Keratinocyte (primary cell): ENCODE results near the gene SLAMF1.

Experiments used
- CTCF ChIP-seq, 3 experiments: IDR thresholded peaks in 1 of 3; conservative IDR thresholded peaks in 1 of 3; optimal IDR thresholded peaks in 1 of 3; 2 replicates in 2 of 3; 3 replicates in 1 of 3; pipeline versions ENCODE3 to v1.5.1; 2011; ENCODE audit warnings: low read length in 3 of 3, mild to moderate bottlenecking in 3 of 3, moderate library complexity in 2 of 3, control low read depth in 1 of 3, inconsistent platforms in 1 of 3; ENCODE audit not compliant: insufficient read depth in 2 of 3; ENCODE audit errors: extremely low read depth in 1 of 3
- EZH2 ChIP-seq: IDR thresholded peaks from one replicate; pipeline ENCODE4 v1.6.1; 2012; ENCODE audit warnings: inconsistent platforms, mild to moderate bottlenecking, low read length, moderate library complexity

DNA sequence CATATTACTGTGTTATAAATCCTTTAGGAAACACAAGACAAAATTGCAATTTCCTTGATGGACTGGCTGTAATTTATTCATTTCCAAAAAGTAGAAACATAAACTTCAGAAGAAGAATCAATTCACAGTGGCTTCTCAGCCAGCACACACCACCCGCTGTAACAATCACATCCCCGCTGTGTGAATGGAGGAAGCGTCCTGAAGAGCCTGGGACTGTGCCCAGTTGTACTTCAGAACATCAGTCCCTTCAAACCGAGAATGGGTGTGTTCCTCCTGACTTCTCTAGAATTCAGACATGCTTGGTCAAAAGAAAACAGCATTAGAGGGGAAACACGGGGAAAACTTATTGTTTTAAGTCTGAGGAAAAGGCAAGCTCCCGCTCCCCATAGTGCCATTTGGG, 38.8 kb downstream of the SLAMF1 start:
- no peak for TF ChIP-seq CTCF (optimal IDR thresholded peaks at IDR 0.05 in 1 of 3, IDR thresholded peaks at IDR 0.05 in 1 of 3, conservative IDR thresholded peaks at IDR 0.05 in 1 of 3; ENCODE audit: extremely low read depth in 1 of 3, insufficient read depth in 2 of 3, low read length in 3 of 3)
- TF ChIP-seq EZH2: no peak
